HepG2 (cell line): Measurements from ENCODE around the gene ZNF175.

Experiments used
- ATF7 ChIP-seq, 2 experiments: fragments of 450-650 bp in 1 of 2; sonication (generic) in 1 of 2; formaldehyde crosslinking in 1 of 2; IDR thresholded peaks; 2 replicates each; pipeline versions ENCODE4 v1.4.0 to v1.6.1; 2016 to 2020; ENCODE audit warnings: antibody characterized with exemption in 1 of 2, mild to moderate bottlenecking in 1 of 2, missing genetic modification reagents in 1 of 2
- ZNF121 ChIP-seq: sonication (generic); formaldehyde crosslinking; IDR thresholded peaks from 2 replicates; pipeline ENCODE4 v1.5.0; 2020; ENCODE audit warnings: mild to moderate bottlenecking, missing genetic modification reagents
- TF ChIP-seq, protein P1 (sequence below): sonication (generic); formaldehyde crosslinking; IDR thresholded peaks from 2 replicates; pipeline ENCODE4 v1.4.0; 2020; ENCODE audit warnings: low read depth, mild to moderate bottlenecking, missing genetic modification reagents
- TF ChIP-seq, protein P2 (sequence below): sonication (generic); formaldehyde crosslinking; IDR thresholded peaks from 2 replicates; pipeline ENCODE4 v1.4.0; 2020; ENCODE audit warnings: missing genetic modification reagents, borderline replicate concordance

DNA sequence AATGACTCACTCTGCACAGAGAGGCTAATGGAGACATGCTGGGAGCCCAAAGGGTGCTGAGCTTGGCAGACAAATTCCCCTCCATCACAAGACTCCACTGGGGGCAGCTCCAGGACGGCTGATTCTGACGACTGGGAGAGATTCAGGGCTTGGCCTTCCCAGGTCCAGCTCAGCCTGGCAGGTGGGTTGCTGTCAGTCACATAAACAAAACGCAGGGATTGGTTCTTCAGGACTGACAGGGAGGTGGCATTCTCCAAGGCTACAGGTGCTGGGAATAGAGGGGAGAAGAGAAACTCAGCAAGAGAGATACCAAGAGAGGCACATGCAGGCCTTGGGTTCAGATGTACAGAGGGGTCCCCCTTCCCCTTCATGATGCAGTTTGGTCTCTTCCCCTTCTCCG lies 10.7 kb upstream of the ZNF175 start:
- TF ChIP-seq, protein P1, sequence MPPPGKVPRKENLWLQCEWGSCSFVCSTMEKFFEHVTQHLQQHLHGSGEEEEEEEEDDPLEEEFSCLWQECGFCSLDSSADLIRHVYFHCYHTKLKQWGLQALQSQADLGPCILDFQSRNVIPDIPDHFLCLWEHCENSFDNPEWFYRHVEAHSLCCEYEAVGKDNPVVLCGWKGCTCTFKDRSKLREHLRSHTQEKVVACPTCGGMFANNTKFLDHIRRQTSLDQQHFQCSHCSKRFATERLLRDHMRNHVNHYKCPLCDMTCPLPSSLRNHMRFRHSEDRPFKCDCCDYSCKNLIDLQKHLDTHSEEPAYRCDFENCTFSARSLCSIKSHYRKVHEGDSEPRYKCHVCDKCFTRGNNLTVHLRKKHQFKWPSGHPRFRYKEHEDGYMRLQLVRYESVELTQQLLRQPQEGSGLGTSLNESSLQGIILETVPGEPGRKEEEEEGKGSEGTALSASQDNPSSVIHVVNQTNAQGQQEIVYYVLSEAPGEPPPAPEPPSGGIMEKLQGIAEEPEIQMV = no peak
- TF ChIP-seq ATF7 (IDR thresholded peaks at IDR 0.05) (no peak), ATF7 (CRISPR knock-in tag; IDR thresholded peaks at IDR 0.05) (no peak), ZNF121 (CRISPR knock-in tag) (no peak)
- TF ChIP-seq, protein P2, sequence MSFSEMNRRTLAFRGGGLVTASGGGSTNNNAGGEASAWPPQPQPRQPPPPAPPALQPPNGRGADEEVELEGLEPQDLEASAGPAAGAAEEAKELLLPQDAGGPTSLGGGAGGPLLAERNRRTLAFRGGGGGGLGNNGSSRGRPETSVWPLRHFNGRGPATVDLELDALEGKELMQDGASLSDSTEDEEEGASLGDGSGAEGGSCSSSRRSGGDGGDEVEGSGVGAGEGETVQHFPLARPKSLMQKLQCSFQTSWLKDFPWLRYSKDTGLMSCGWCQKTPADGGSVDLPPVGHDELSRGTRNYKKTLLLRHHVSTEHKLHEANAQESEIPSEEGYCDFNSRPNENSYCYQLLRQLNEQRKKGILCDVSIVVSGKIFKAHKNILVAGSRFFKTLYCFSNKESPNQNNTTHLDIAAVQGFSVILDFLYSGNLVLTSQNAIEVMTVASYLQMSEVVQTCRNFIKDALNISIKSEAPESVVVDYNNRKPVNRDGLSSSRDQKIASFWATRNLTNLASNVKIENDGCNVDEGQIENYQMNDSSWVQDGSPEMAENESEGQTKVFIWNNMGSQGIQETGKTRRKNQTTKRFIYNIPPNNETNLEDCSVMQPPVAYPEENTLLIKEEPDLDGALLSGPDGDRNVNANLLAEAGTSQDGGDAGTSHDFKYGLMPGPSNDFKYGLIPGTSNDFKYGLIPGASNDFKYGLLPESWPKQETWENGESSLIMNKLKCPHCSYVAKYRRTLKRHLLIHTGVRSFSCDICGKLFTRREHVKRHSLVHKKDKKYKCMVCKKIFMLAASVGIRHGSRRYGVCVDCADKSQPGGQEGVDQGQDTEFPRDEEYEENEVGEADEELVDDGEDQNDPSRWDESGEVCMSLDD (CRISPR knock-in tag) = no peak
